Loucy (cell line): ENCODE measurements around the gene MGAT4C.

Experiments
- H2AFZ ChIP-seq: fragments of 200-600 bp; sonication (generic); 2 replicates; pipeline ENCODE4 v1.6.0; 2016; ENCODE audit warnings: antibody characterized with exemption, mild to moderate bottlenecking, low read length, moderate library complexity
- H3F3A ChIP-seq: fragments of 200-600 bp; 2 replicates; pipeline ENCODE4 v1.6.0; 2016; ENCODE audit warnings: antibody characterized with exemption, low read depth, mild to moderate bottlenecking
- H3K27me3 ChIP-seq: fragments of 200-600 bp; sonication (generic); 2 replicates; pipeline ENCODE4 v1.6.1; 2014; ENCODE audit warnings: low read length, mild to moderate bottlenecking; ENCODE audit not compliant: insufficient read depth, poor library complexity, severe bottlenecking
- H3K36me3 ChIP-seq: fragments of 200-600 bp; sonication (generic); 2 replicates; pipeline ENCODE4 v1.6.1; 2016; ENCODE audit warnings: low read length; ENCODE audit not compliant: insufficient read depth
- H3K4me1 ChIP-seq: fragments of 200-600 bp; sonication (generic); 2 replicates; pipeline ENCODE4 v1.5.1; 2014; ENCODE audit warnings: low read length, mild to moderate bottlenecking; ENCODE audit not compliant: insufficient read depth, poor library complexity, severe bottlenecking
- H3K4me2 ChIP-seq: fragments of 200-600 bp; sonication (generic); 2 replicates; pipeline ENCODE4 v1.6.0; 2014; ENCODE audit warnings: antibody characterized with exemption, low read length, low read depth, mild to moderate bottlenecking; ENCODE audit not compliant: poor library complexity, severe bottlenecking
- H3K4me3 ChIP-seq: fragments of 200-600 bp; sonication (generic); 2 replicates; pipeline ENCODE4 v1.5.1; 2014; ENCODE audit warnings: low read length, mild to moderate bottlenecking, mixed read lengths; ENCODE audit not compliant: poor library complexity, severe bottlenecking
- H3K79me2 ChIP-seq: fragments of 200-600 bp; sonication (generic); 2 replicates; pipeline ENCODE4 v1.6.1; 2014; ENCODE audit warnings: low read length; ENCODE audit not compliant: insufficient read depth
- H3K9ac ChIP-seq: fragments of 200-600 bp; sonication (generic); 2 replicates; pipeline ENCODE4 v1.6.0; 2014; ENCODE audit warnings: mild to moderate bottlenecking, low read depth, low read length, moderate library complexity; ENCODE audit not compliant: poor library complexity, severe bottlenecking
- H3K9me2 ChIP-seq: fragments of 200-600 bp; sonication (generic); replicated peaks from 2 replicates; pipeline ENCODE4 v1.6.1; 2016; ENCODE audit warnings: low read depth, low read length, mixed read lengths
- H3K9me3 ChIP-seq: fragments of 200-600 bp; sonication (generic); 2 replicates; pipeline ENCODE4 v1.6.1; 2014; ENCODE audit warnings: mild to moderate bottlenecking, antibody characterized with exemption, low read length, low read depth; ENCODE audit not compliant: insufficient read depth
- H4K20me1 ChIP-seq: fragments of 200-600 bp; sonication (generic); 2 replicates; pipeline ENCODE4 v1.6.0; 2014; ENCODE audit warnings: antibody characterized with exemption, low read length, mild to moderate bottlenecking; ENCODE audit not compliant: insufficient read depth, poor library complexity, severe bottlenecking
- CTCF ChIP-seq: fragments of 200-600 bp; sonication (generic); conservative IDR thresholded peaks from 2 replicates; pipeline ENCODE4 v1.5.1; 2014; ENCODE audit warnings: mild to moderate bottlenecking, antibody characterized with exemption, low read length
- EZH2phosphoT487 ChIP-seq: fragments of 200-600 bp; IDR thresholded peaks from 2 replicates; pipeline ENCODE4 v1.6.1; 2018; ENCODE audit warnings: antibody characterized with exemption, mild to moderate bottlenecking, moderate library complexity, borderline replicate concordance

MGAT4C gene

GRCh38 chr12:85979641-85980040 lies 276.6 kb downstream of the MGAT4C start:
- Histone ChIP-seq H3K79me2 (no peaks in the 10 kb centered on the region), H3K4me1 (no peaks in the 10 kb centered on the region), H2AFZ (no peak overlapping the region), H3K27me3 (no peaks in the 10 kb centered on the region), H4K20me1 (no peaks in the 10 kb centered on the region), H3K9me2 (no peaks in the 10 kb centered on the region), H3K9ac (no peak overlapping the region), H3K4me2 (no peak overlapping the region), H3K4me3 (no peak overlapping the region), H3F3A (no peaks in the 10 kb centered on the region), H3K9me3 (no peaks in the 10 kb centered on the region), H3K36me3 (no peaks in the 10 kb centered on the region)
- TF ChIP-seq CTCF (no peak), EZH2phosphoT487 (no peak)

GRCh38 chr12:85975716-85976115 lies 280.5 kb downstream of the MGAT4C start:
- H3K9me3 ChIP-seq, result no peaks in the 10 kb centered on the region

GRCh38 chr12:85971800-85972199 lies 284.4 kb downstream of the MGAT4C start:
- H4K20me1 ChIP-seq, result no peaks in the 10 kb centered on the region
- no peak overlapping the region for H3K9ac ChIP-seq
- no peaks in the 10 kb centered on the region for H3K79me2 ChIP-seq
- no peak overlapping the region for H2AFZ ChIP-seq
- H3K9me3 ChIP-seq, result no peaks in the 10 kb centered on the region
- no peak for TF ChIP-seq CTCF
- TF ChIP-seq EZH2phosphoT487, result no peak
- no peaks in the 10 kb centered on the region for H3K27me3 ChIP-seq
- H3K4me1 ChIP-seq, result no peaks in the 10 kb centered on the region
- H3K9me2 ChIP-seq, result no peaks in the 10 kb centered on the region
- no peak overlapping the region for H3K4me2 ChIP-seq
- no peaks in the 10 kb centered on the region for H3K36me3 ChIP-seq
- H3K4me3 ChIP-seq, result no peak overlapping the region
- no peaks in the 10 kb centered on the region for H3F3A ChIP-seq

More at GRCh38 chr12:85975716-85976115, 280.5 kb downstream of the MGAT4C start:
- Histone ChIP-seq H3K4me3 (no peak overlapping the region), H3K79me2 (no peaks in the 10 kb centered on the region), H3K36me3 (no peaks in the 10 kb centered on the region), H3K27me3 (no peaks in the 10 kb centered on the region), H3K9me2 (no peaks in the 10 kb centered on the region), H2AFZ (no peak overlapping the region), H4K20me1 (no peaks in the 10 kb centered on the region), H3K4me1 (no peaks in the 10 kb centered on the region), H3F3A (no peaks in the 10 kb centered on the region), H3K9ac (no peak overlapping the region), H3K4me2 (no peak overlapping the region)
- TF ChIP-seq EZH2phosphoT487, result no peak
- no peak for TF ChIP-seq CTCF
